SK-N-SH treated with all-trans-retinoic acid at 6 μM for 48 hours (cell line): ENCODE data around the gene ENC1.

ENCODE experiments used
- CSDC2 ChIP-seq: fragments of 250-450 bp; sonication (Bioruptor Pico); IDR thresholded peaks from 2 replicates; pipeline ENCODE4 v1.5.0; 2020; ENCODE audit warnings: mild to moderate bottlenecking, moderate library complexity
- POU6F1 ChIP-seq: fragments of 250-450 bp; sonication (Bioruptor Pico); IDR thresholded peaks from 2 replicates; pipeline ENCODE4 v1.8.0; 2021; ENCODE audit warnings: low read depth, mild to moderate bottlenecking, moderate library complexity, borderline replicate concordance
- PPARA ChIP-seq: fragments of 250-450 bp; sonication (Bioruptor Pico); IDR thresholded peaks from 2 replicates; pipeline ENCODE4 v1.5.0; 2020; ENCODE audit warnings: mild to moderate bottlenecking, borderline replicate concordance

GRCh38 chr5:74589204-74590056 lies 51.1 kb downstream of the ENC1 start:
- TF ChIP-seq POU6F1 (CRISPR knock-in tag) = no peak
- TF ChIP-seq CSDC2 (CRISPR knock-in tag) = no peak
- no peak for TF ChIP-seq PPARA (CRISPR knock-in tag)
